Measurements from ENCODE around the gene SPAG5. TPM values are rescaled to one million over a fixed set of nuclear protein-coding genes. Genes with fewer than 3 reads are reported as not detected.

The SPAG5 gene
- total RNA-seq, 2 donors from 2014 or later = 4.6 to 17.3 TPM

DNA sequence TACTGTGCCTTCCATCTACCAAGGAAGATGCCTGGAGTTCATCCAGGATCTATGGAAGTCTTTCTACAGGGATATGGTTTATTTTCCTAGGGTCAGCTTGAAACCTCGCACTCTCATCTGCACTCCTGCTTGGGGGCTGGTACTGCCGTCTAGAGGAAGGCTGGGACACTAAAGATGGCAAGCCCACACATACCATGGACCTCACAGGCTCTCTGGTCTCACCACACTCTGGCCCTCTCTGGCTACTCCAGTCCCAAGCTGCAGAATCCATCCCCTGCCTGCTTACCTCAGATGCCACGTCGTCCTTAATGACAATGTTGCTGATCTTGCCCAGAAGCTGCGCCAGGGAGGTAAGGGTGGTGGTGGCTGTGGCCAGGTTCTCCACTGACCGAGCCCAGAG lies 44.3 kb downstream of the SPAG5 start:
- intact Hi-C loops (cut with DNase I) = no loop called here
- 82% methylated on average over 6 of the region's 6 CpGs for WGBS
- no peaks in the 10 kb centered on the region for H3K9me3 ChIP-seq
- no peaks in the 10 kb centered on the region for H3K4me1 ChIP-seq (replicated peaks)
- DNase-seq (ENCODE audit: low spot score) = no peak
- H3K4me3 ChIP-seq = no peak overlapping the region
- TF ChIP-seq, protein P1, sequence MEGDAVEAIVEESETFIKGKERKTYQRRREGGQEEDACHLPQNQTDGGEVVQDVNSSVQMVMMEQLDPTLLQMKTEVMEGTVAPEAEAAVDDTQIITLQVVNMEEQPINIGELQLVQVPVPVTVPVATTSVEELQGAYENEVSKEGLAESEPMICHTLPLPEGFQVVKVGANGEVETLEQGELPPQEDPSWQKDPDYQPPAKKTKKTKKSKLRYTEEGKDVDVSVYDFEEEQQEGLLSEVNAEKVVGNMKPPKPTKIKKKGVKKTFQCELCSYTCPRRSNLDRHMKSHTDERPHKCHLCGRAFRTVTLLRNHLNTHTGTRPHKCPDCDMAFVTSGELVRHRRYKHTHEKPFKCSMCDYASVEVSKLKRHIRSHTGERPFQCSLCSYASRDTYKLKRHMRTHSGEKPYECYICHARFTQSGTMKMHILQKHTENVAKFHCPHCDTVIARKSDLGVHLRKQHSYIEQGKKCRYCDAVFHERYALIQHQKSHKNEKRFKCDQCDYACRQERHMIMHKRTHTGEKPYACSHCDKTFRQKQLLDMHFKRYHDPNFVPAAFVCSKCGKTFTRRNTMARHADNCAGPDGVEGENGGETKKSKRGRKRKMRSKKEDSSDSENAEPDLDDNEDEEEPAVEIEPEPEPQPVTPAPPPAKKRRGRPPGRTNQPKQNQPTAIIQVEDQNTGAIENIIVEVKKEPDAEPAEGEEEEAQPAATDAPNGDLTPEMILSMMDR (IDR thresholded peaks at IDR 0.05) = no peak
- TF ChIP-seq POLR2AphosphoS5 (IDR thresholded peaks at IDR 0.05) (no peak), POLR2A (IDR thresholded peaks at IDR 0.05) (no peak)
- no peak overlapping the region for H3K27ac ChIP-seq
- H3K27me3 ChIP-seq (replicated peaks; ENCODE audit: insufficient read depth) = no peaks in the 10 kb centered on the region
- peaks cover 6 to 12% of the 10 kb centered on the region in 2 donors for H3K36me3 ChIP-seq

DNA sequence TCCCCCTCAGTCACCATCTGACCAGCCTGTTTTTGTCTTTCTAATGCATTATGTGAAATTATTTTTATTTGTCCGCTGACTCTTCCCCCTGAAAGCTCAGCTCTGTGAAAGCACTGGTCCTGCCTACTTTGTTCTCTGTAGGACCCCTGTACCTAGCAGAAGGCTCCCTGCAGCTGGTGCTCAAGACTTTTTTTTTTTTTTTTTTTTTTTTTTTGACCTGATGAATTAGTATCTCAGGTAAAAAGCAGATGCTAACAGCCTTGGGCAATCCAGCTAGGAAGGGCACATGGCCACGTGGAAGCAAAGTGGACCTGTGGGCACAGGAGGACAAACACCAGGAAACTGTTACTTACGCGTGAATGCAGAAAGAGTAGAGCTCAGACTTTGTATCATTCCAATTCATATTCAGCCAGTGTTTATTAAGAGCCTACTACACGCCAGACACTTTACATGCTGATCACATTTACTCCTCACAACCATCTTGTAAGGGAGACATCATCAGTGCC lies 45.8 kb downstream of the SPAG5 start:
- 93% methylated on average over 5 of the region's 5 CpGs for WGBS
- no peak for TF ChIP-seq POLR2A (IDR thresholded peaks at IDR 0.05)
- TF ChIP-seq POLR2AphosphoS5 (IDR thresholded peaks at IDR 0.05) = no peak
- TF ChIP-seq, protein P1 (IDR thresholded peaks at IDR 0.05) = no peak
- Histone ChIP-seq H3K9me3 (no peaks in the 10 kb centered on the region), H3K36me3 (peaks cover 0 to 11% of the 10 kb centered on the region in 2 donors), H3K27ac (peak overlapping the region in 1 of 2 donors; percentile 68), H3K4me3 (peak overlapping the region; percentile 60 to 93), H3K4me1 (replicated peaks) (no peaks in the 10 kb centered on the region), H3K27me3 (replicated peaks; ENCODE audit: insufficient read depth) (no peaks in the 10 kb centered on the region)
- intact Hi-C loops (cut with DNase I) = no loop called here
- no peak for DNase-seq (ENCODE audit: low spot score)

DNA sequence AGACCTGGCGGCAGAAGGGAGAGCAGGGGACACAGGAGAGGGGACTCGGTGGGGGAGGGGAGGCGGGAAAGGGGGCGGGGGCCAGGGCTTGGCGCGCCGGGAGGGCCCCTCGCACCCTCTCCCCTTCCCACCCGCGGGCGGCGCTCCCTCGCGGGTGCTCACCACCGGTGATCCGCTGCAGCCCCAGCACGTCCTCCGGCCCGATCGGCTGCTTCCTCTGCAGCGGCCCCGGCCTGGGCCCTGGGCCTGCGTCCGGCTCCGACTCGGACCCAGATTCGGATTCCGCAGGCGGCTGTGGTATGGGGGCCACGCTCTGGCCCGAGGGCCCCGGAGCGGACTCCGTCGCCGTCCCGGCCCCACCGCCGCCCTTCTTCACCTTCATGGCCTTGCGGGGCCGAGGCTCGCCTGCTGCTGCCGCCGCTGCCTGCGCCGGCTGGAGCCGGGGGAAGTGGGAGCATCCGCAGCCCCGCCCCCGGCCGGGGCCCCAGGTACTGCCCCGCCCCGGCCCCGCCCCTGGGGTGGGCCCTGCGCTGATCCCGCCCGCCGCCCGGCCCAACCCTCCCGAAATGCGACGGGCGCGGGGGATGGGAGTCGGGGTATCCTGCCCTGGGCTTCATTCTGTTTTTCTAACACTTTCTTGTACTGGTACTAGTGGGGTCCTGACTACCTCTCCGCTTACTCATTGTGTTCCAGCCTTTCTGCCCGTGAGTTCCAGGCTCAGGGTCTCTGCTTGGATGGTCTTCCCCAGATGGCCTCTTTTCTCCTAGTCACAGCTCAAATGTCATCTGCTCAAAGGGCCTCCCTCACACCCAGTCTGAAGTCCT lies 46.4 kb downstream of the SPAG5 start, which contains the start of gene UNC119:
Gene UNC119 (minus strand): TSS at position 449 of the 824 bp plus-strand sequence. CDS start 67 bp downstream, at position 382.
- Histone ChIP-seq H3K4me3 (peak within 1 kb of the TSS; percentile 60 to 93), H3K4me1 (replicated peaks) (no peaks in the 10 kb centered on the region), H3K36me3 (peaks cover 0 to 5% of the 10 kb centered on the region in 2 donors), H3K27ac (peak within 1 kb of the TSS; percentile 37 to 68), H3K9me3 (no peaks in the 10 kb centered on the region), H3K27me3 (replicated peaks; ENCODE audit: insufficient read depth) (no peaks in the 10 kb centered on the region)
- peak; percentile 73 for DNase-seq (ENCODE audit: low spot score)
- 1% methylated on average over 65 of the region's 67 CpGs for WGBS
- TF ChIP-seq, protein P1 (IDR thresholded peaks at IDR 0.05) = no peak
- TF ChIP-seq POLR2AphosphoS5 (IDR thresholded peaks at IDR 0.05) (no peak), POLR2A (IDR thresholded peaks at IDR 0.05) (peak; percentile 81)
- intact Hi-C loops (cut with DNase I) = no loop called here

DNA sequence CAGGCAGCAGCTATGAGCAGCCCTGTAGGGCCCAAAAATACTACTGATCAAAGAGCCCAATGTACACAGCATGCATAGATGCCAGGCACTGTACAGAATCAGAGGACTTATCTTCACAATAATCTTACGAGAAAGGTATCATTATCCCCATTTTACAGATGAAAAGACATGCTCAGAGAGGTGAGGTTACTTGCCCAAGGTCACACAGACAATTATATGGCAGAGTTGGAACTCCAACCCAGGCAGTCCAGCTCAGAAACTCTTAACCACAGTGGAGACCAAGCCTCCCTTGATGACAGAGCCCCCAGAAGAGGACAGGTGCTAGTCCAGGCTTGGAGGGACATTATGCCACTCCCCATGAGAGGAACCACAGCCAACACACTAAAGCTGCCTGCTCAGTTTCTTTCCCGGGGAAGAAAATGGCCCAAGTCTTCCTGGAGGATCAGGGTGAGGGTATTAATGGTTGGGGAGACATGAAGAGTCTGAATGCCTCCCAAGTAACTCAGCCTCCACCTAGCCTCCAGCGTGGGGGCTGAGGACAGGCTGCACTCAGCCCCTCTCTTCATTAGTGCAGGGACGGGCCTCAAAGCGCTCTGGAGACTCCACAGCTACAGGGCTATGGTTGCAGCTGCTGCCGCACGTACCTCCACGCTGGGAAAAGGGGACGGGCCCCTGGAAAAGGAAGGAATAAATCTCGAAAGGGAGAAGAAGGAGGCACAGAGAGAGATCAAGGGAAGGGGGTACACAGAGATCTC lies 47.2 kb downstream of the SPAG5 start:
- Histone ChIP-seq H3K4me3 (peak overlapping the region; percentile 60 to 93), H3K27me3 (replicated peaks; ENCODE audit: insufficient read depth) (no peaks in the 10 kb centered on the region), H3K27ac (peak overlapping the region; percentile 37 to 68), H3K9me3 (no peaks in the 10 kb centered on the region), H3K36me3 (no peaks in the 10 kb centered on the region), H3K4me1 (replicated peaks) (no peaks in the 10 kb centered on the region)
- TF ChIP-seq, protein P1 (IDR thresholded peaks at IDR 0.05) = no peak
- TF ChIP-seq POLR2A (IDR thresholded peaks at IDR 0.05) = no peak
- no peak for TF ChIP-seq POLR2AphosphoS5 (IDR thresholded peaks at IDR 0.05)
- WGBS = 7% methylated on average over 10 of the region's 10 CpGs
- intact Hi-C loops (cut with DNase I) = no loop called here
- DNase-seq (ENCODE audit: low spot score) = no peak

Data from prostate gland (tissue), 2 donors.